Caco-2 (cell line): ENCODE data around the gene DNAJC3. TPM values are rescaled to one million over a fixed set of nuclear protein-coding genes. Genes with fewer than 3 reads are reported as not detected.

ENCODE experiments used
- BruUV-seq: library from RNA; stranded (reverse); fragments of 400-500 nt; replicated peaks from 2 replicates; lab custom pipeline; 2021; lab: Mats Ljungman, UMichigan
- CTCF ChIA-PET: fragments of 300-600 bp; sonication (Branson Sonifier 250); formaldehyde crosslinking; loops from one replicate; lab custom pipeline; 2022; ENCODE audit warnings: antibody characterized with exemption; lab: Charles Lee
- POLR2A ChIA-PET: fragments of 300-600 bp; sonication (Branson Sonifier 250); formaldehyde crosslinking; loops from one replicate; lab custom pipeline; 2022; ENCODE audit warnings: antibody characterized with exemption; lab: Charles Lee
- DNase-seq, 2 experiments: peaks; one replicate each; pipeline versions ENCODE4 v3.0.0 to v3.0.0-alpha.2; 2020 to 2022
- H3K27me3 ChIP-seq: replicated peaks from 2 replicates; pipeline ENCODE4 v1.6.0; 2011; ENCODE audit warnings: low read length; ENCODE audit not compliant: control insufficient read depth, insufficient read depth
- H3K36me3 ChIP-seq: 2 replicates; pipeline ENCODE4 v1.5.1; 2011; ENCODE audit warnings: low read length; ENCODE audit not compliant: control insufficient read depth, insufficient read depth
- H3K4me1 ChIP-seq: fragments of 250-450 bp; sonication (Bioruptor Pico); 2 replicates; pipeline ENCODE4 v1.5.1; 2020; ENCODE audit warnings: mild to moderate bottlenecking
- H3K4me3 ChIP-seq: 2 replicates; pipeline ENCODE4 v1.5.1; 2011; ENCODE audit warnings: low read depth, mild to moderate bottlenecking, control low read depth, low read length
- H3K9me3 ChIP-seq: fragments of 250-450 bp; sonication (Bioruptor Pico); 2 replicates; pipeline ENCODE4 v1.5.1; 2020; ENCODE audit warnings: mild to moderate bottlenecking, moderate library complexity
- H3K27ac Mint-ChIP-seq: one replicate; pipeline ENCODE4 v1.8.0; 2022; ENCODE audit warnings: mixed read lengths; ENCODE audit not compliant: unreplicated experiment
- H3K27me3 Mint-ChIP-seq: one replicate; pipeline ENCODE4 v1.8.0; 2022; ENCODE audit warnings: mixed read lengths; ENCODE audit not compliant: insufficient read depth, unreplicated experiment
- H3K36me3 Mint-ChIP-seq: one replicate; pipeline ENCODE4 v1.8.0; 2022; ENCODE audit warnings: mild to moderate bottlenecking, mixed read lengths; ENCODE audit not compliant: insufficient read depth, unreplicated experiment
- H3K4me1 Mint-ChIP-seq: one replicate; pipeline ENCODE4 v1.8.0; 2022; ENCODE audit warnings: low read depth, mixed read lengths; ENCODE audit not compliant: unreplicated experiment
- H3K4me3 Mint-ChIP-seq: one replicate; pipeline ENCODE4 v1.8.0; 2022; ENCODE audit warnings: mild to moderate bottlenecking, moderate library complexity, mixed read lengths; ENCODE audit not compliant: unreplicated experiment
- H3K9me3 Mint-ChIP-seq: one replicate; pipeline ENCODE4 v1.8.0; 2022; ENCODE audit warnings: mixed read lengths; ENCODE audit not compliant: unreplicated experiment
- intact Hi-C: fragments of 100-400 bp; cut with micrococcal nuclease; formaldehyde crosslinking; loops from one replicate; pipeline ENCODE4 v1.10.0; 2022; ENCODE audit not compliant: unreplicated experiment
- total RNA-seq: library from RNA; stranded (reverse); gene quantifications from 2 replicates; pipeline ENCODE4 v1.2.3, GENCODE V29; 2022
- TF ChIP-seq, protein P1 (sequence below), 2 experiments: fragments of 200-600 bp in 1 of 2; IDR thresholded peaks; 1 replicate in 1 of 2; 2 replicates in 1 of 2; pipeline versions ENCODE4 v1.5.1 to v1.8.0; 2011 to 2022; ENCODE audit warnings: antibody characterized with exemption in 1 of 2, control low read depth in 1 of 2, inconsistent platforms in 1 of 2, low read depth in 1 of 2, low read length in 1 of 2, mild to moderate bottlenecking in 1 of 2, moderate library complexity in 1 of 2; ENCODE audit not compliant: insufficient read depth in 1 of 2, severe bottlenecking in 1 of 2, unreplicated experiment in 1 of 2

DNAJC3 gene
- total RNA-seq, 1 experiment from 2014 or later, result 36.8 TPM

DNA sequence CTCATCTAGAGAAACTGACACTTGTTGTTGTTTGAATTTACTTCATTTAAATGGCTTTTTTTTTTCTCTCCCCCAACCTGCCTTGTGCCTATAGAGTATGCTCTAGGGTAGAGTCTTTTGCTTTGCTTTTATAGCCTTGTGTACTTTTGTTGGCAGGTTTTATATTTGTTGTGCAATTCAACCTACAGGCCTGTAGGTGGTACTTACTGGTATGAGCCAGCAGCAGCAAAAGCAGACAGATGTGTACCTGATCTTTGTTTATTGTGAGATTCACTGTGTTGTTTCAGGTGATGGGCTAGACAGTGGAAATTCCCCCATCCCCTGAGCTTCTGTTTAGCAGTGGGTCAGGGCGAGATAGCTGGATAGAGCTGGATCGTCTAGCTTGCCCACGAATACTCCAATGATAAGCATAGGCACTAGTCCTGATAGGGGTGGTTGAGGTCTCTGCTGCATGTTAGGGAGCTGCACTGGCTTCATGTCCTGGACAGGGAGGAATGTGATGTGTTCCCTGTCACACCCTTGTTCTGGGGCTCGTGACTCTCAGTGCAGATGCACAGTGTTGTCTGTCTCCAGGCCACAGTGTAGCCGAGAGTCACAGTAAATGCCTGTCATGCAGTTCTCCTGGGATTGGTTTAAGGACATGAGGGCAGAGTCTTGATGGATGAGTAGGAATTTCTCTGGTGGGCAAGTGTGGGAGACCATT is 21.3 kb downstream of the DNAJC3 start:
- H3K9me3 ChIP-seq, result 0 out of 2 replicates have a peak, but pooled peaks cover 6% of the 10 kb centered on the region
- CTCF ChIA-PET, result interaction anchor here (0.7 to 1.5 kb wide), 2 partner anchors 11 to 74 kb away, joined by 3 read pairs; no protein-coding TSS in a partner anchor
- H3K4me1 ChIP-seq, result 0 out of 2 replicates have a peak, but pooled peaks cover 6% of the 10 kb centered on the region
- no peaks in the 10 kb centered on the region for H3K27me3 ChIP-seq
- POLR2A ChIA-PET, result interaction anchor here (0.7 to 1.1 kb wide), 2 partner anchors 10 to 22 kb away, joined by 3 to 10 read pairs; partner anchors contain the start of gene DNAJC3
- H3K27me3 Mint-ChIP-seq, result no peaks in the 10 kb centered on the region
- H3K4me3 Mint-ChIP-seq, result no peak overlapping the region
- no peak overlapping the region for H3K4me3 ChIP-seq
- peaks cover 3% of the 10 kb centered on the region for H3K36me3 Mint-ChIP-seq
- H3K4me1 Mint-ChIP-seq, result peaks cover 13% of the 10 kb centered on the region
- no peak for DNase-seq
- no TSS peak for BruUV-seq
- intact Hi-C loops, result no loop called here
- no peak overlapping the region for H3K27ac Mint-ChIP-seq
- H3K9me3 Mint-ChIP-seq, result no peaks in the 10 kb centered on the region
- TF ChIP-seq, protein P1, sequence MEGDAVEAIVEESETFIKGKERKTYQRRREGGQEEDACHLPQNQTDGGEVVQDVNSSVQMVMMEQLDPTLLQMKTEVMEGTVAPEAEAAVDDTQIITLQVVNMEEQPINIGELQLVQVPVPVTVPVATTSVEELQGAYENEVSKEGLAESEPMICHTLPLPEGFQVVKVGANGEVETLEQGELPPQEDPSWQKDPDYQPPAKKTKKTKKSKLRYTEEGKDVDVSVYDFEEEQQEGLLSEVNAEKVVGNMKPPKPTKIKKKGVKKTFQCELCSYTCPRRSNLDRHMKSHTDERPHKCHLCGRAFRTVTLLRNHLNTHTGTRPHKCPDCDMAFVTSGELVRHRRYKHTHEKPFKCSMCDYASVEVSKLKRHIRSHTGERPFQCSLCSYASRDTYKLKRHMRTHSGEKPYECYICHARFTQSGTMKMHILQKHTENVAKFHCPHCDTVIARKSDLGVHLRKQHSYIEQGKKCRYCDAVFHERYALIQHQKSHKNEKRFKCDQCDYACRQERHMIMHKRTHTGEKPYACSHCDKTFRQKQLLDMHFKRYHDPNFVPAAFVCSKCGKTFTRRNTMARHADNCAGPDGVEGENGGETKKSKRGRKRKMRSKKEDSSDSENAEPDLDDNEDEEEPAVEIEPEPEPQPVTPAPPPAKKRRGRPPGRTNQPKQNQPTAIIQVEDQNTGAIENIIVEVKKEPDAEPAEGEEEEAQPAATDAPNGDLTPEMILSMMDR (IDR thresholded peaks at IDR 0.05; ENCODE audit: insufficient read depth in 1 of 2, low read depth in 1 of 2, low read length in 1 of 2, severe bottlenecking in 1 of 2, unreplicated experiment in 1 of 2), result peak; percentile 23 to 51
- H3K36me3 ChIP-seq, result no peaks in the 10 kb centered on the region

DNA sequence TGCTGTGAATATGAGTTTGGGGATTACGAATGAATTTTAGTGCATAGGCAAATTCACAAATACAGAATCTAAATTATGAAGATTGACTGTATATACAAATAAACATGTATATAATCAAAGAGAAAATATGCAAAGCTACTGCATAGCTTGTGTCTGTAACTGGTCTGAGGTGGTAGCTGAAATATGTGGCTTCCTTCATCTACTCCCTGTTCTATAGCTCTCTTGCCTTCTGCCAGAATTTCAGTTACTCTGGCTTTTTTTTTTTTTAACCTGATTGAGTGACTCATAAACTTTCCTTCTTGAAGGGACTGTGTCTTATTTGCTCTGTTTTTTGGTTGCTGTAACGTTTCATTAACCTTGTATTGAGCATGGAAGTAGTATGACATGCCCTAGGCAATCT is 26.6 kb downstream of the DNAJC3 start:
- no peak for DNase-seq
- peaks cover 2% of the 10 kb centered on the region for H3K4me1 Mint-ChIP-seq
- Histone ChIP-seq H3K4me1 (no peaks in the 10 kb centered on the region), H3K4me3 (no peak overlapping the region), H3K9me3 (no peaks in the 10 kb centered on the region), H3K27me3 (no peaks in the 10 kb centered on the region), H3K36me3 (no peaks in the 10 kb centered on the region)
- TF ChIP-seq, protein P1 (IDR thresholded peaks at IDR 0.05; ENCODE audit: insufficient read depth in 1 of 2, low read depth in 1 of 2, low read length in 1 of 2, severe bottlenecking in 1 of 2, unreplicated experiment in 1 of 2), result no peak
- H3K27me3 Mint-ChIP-seq, result no peaks in the 10 kb centered on the region
- H3K36me3 Mint-ChIP-seq, result peaks cover 6% of the 10 kb centered on the region
- H3K27ac Mint-ChIP-seq, result no peak overlapping the region
- CTCF ChIA-PET, result interaction anchor here (1.5 kb wide), 1 partner anchor 80 kb away, joined by 3 read pairs; no protein-coding TSS in a partner anchor
- BruUV-seq, result no TSS peak
- POLR2A ChIA-PET, result interaction anchor here (1.5 kb wide), 1 partner anchor 27 kb away, joined by 5 read pairs; the partner anchor contains the start of gene DNAJC3
- H3K9me3 Mint-ChIP-seq, result no peaks in the 10 kb centered on the region
- intact Hi-C loops, result no loop called here
- no peak overlapping the region for H3K4me3 Mint-ChIP-seq

DNA sequence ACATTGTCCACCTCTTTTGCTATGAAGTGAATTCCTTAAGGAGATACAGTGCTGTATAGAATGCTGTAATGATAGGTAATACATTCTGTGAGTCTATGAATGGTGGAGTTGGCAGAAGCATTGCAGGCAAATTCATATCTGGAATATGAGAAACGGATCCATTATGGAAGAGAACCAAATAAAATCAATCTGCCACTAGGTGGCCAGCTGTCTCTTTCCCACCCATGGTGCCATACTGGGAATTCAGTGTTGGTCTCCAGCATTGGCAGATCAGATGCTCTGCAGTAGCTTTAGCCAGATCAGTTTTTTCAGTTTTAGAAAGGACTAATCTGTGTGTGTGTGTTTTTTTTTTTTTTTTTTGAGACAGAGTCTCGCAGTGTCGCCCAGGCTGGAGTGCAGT is 27.6 kb downstream of the DNAJC3 start:
- Mint-ChIP-seq H3K36me3 (peaks cover 6% of the 10 kb centered on the region), H3K27ac (no peak overlapping the region), H3K27me3 (no peaks in the 10 kb centered on the region), H3K9me3 (no peaks in the 10 kb centered on the region), H3K4me3 (no peak overlapping the region), H3K4me1 (no peaks in the 10 kb centered on the region)
- intact Hi-C loops, result loop anchor here (1.0 kb wide), 1 partner anchor 130 kb away; no protein-coding TSS in a partner anchor
- Histone ChIP-seq H3K4me1 (no peaks in the 10 kb centered on the region), H3K4me3 (no peak overlapping the region), H3K27me3 (no peaks in the 10 kb centered on the region), H3K9me3 (no peaks in the 10 kb centered on the region), H3K36me3 (no peaks in the 10 kb centered on the region)
- BruUV-seq, result no TSS peak
- DNase-seq, result peak in 1 of 2 experiments; percentile 31
- ChIA-PET POLR2A (no interaction called here), CTCF (interaction anchor here (0.6 to 1.5 kb wide), 3 partner anchors 11 to 130 kb away, joined by 3 to 4 read pairs (median 3); no protein-coding TSS in a partner anchor)
- TF ChIP-seq, protein P1 (IDR thresholded peaks at IDR 0.05; ENCODE audit: insufficient read depth in 1 of 2, low read depth in 1 of 2, low read length in 1 of 2, severe bottlenecking in 1 of 2, unreplicated experiment in 1 of 2), result peak; percentile 29 to 35
